OCI-LY1 (cell line): ENCODE measurements around the gene CSF2.

Experiments used
- H2AFZ ChIP-seq: fragments of 200-600 bp; sonication (generic), shearing (Covaris generic); 2 replicates; pipeline ENCODE4 v1.6.0; 2014; ENCODE audit warnings: antibody characterized with exemption, mild to moderate bottlenecking, low read length
- H3F3A ChIP-seq: fragments of 200-600 bp; sonication (generic), shearing (Covaris generic); 2 replicates; pipeline ENCODE4 v1.6.0; 2014; ENCODE audit warnings: mild to moderate bottlenecking, antibody characterized with exemption, low read length, moderate library complexity; ENCODE audit not compliant: insufficient read depth
- H3K27ac ChIP-seq: fragments of 200-600 bp; sonication (generic); 2 replicates; pipeline ENCODE4 v1.5.1; 2014; ENCODE audit warnings: low read length, mixed run types, mild to moderate bottlenecking, low read depth; ENCODE audit not compliant: poor library complexity, severe bottlenecking
- H3K27me3 ChIP-seq: fragments of 200-600 bp; sonication (generic); 2 replicates; pipeline ENCODE4 v1.6.0; 2014; ENCODE audit warnings: antibody characterized with exemption, mild to moderate bottlenecking, low read length, moderate library complexity; ENCODE audit not compliant: insufficient read depth
- H3K36me3 ChIP-seq: fragments of 200-600 bp; sonication (generic); 2 replicates; pipeline ENCODE4 v1.6.1; 2014; ENCODE audit warnings: mild to moderate bottlenecking, antibody characterized with exemption, low read length, moderate library complexity, mixed read lengths; ENCODE audit not compliant: insufficient read depth
- H3K4me1 ChIP-seq: fragments of 200-600 bp; sonication (generic); 2 replicates; pipeline ENCODE4 v1.5.1; 2014; ENCODE audit warnings: mild to moderate bottlenecking, low read length, moderate library complexity; ENCODE audit not compliant: insufficient read depth, severe bottlenecking
- H3K4me2 ChIP-seq: fragments of 200-600 bp; sonication (generic), shearing (Covaris generic); 2 replicates; pipeline ENCODE4 v1.6.1; 2014; ENCODE audit warnings: low read length
- H3K4me3 ChIP-seq: fragments of 200-600 bp; sonication (generic); 2 replicates; pipeline ENCODE4 v1.5.1; 2014; ENCODE audit warnings: low read length, low read depth, mild to moderate bottlenecking, mixed read lengths; ENCODE audit not compliant: poor library complexity, severe bottlenecking
- H3K79me2 ChIP-seq: fragments of 200-600 bp; shearing (Covaris generic); 2 replicates; pipeline ENCODE4 v1.6.1; 2016; ENCODE audit warnings: mixed run types, low read length, mixed read lengths; ENCODE audit not compliant: insufficient read depth
- H3K9ac ChIP-seq: fragments of 200-600 bp; sonication (generic), shearing (Covaris generic); 2 replicates; pipeline ENCODE4 v1.6.1; 2014; ENCODE audit warnings: mild to moderate bottlenecking, low read length, mixed read lengths
- H3K9me2 ChIP-seq: fragments of 200-600 bp; sonication (generic), shearing (Covaris generic); 2 replicates; pipeline ENCODE4 v1.6.1; 2014; ENCODE audit warnings: low read depth, mild to moderate bottlenecking, low read length, mixed read lengths
- H3K9me3 ChIP-seq: fragments of 200-600 bp; shearing (Covaris generic); 2 replicates; pipeline ENCODE4 v1.6.1; 2014; ENCODE audit warnings: low read length, mixed read lengths
- H4K20me1 ChIP-seq: fragments of 200-600 bp; sonication (generic), shearing (Covaris generic); 2 replicates; pipeline ENCODE4 v1.6.0; 2016; ENCODE audit warnings: mild to moderate bottlenecking, low read length; ENCODE audit not compliant: insufficient read depth
- CTCF ChIP-seq: fragments of 200-600 bp; sonication (generic), shearing (Covaris generic); IDR thresholded peaks from 2 replicates; pipeline ENCODE4 v1.5.1; 2017; ENCODE audit warnings: mild to moderate bottlenecking, antibody characterized with exemption, low read length, moderate library complexity, mixed read lengths
- EZH2 ChIP-seq: fragments of 200-600 bp; sonication (generic), shearing (Covaris generic); IDR thresholded peaks from 2 replicates; pipeline ENCODE4 v1.8.0; 2017; ENCODE audit warnings: borderline replicate concordance, mixed run types, mild to moderate bottlenecking, antibody characterized with exemption, low read length, moderate library complexity, mixed read lengths

Gene CSF2

GRCh38 chr5:132100672-132101261 is 27.2 kb downstream of the CSF2 start:
- Histone ChIP-seq H3K4me1 (peaks cover 14% of the 10 kb centered on the region), H4K20me1 (no peaks in the 10 kb centered on the region), H3K79me2 (no peaks in the 10 kb centered on the region), H3F3A (no peaks in the 10 kb centered on the region), H3K9me2 (no peaks in the 10 kb centered on the region), H2AFZ (no peak overlapping the region), H3K36me3 (no peaks in the 10 kb centered on the region), H3K4me2 (no peak overlapping the region), H3K9ac (no peak overlapping the region), H3K27me3 (no peaks in the 10 kb centered on the region), H3K4me3 (no peak overlapping the region), H3K9me3 (no peaks in the 10 kb centered on the region), H3K27ac (no peak overlapping the region)
- no peak for TF ChIP-seq EZH2
- TF ChIP-seq CTCF = no peak

- no peaks in the 10 kb centered on the region for H3F3A ChIP-seq
- H3K4me3 ChIP-seq = no peak overlapping the region
- H3K4me2 ChIP-seq = no peak overlapping the region
- no peaks in the 10 kb centered on the region for H3K9me2 ChIP-seq
- TF ChIP-seq EZH2 (no peak), CTCF (no peak)
- H3K79me2 ChIP-seq = no peaks in the 10 kb centered on the region
- no peak overlapping the region for H2AFZ ChIP-seq
- H3K9me3 ChIP-seq = no peaks in the 10 kb centered on the region
- H3K9ac ChIP-seq = no peak overlapping the region
- no peaks in the 10 kb centered on the region for H3K36me3 ChIP-seq
- H3K4me1 ChIP-seq = peaks cover 14% of the 10 kb centered on the region
- H4K20me1 ChIP-seq = no peaks in the 10 kb centered on the region
- H3K27me3 ChIP-seq = no peaks in the 10 kb centered on the region
- no peak overlapping the region for H3K27ac ChIP-seq
Observed at GRCh38 chr5:132101385-132101880, 27.8 kb downstream of the CSF2 start.

- Histone ChIP-seq H3K4me3 (no peak overlapping the region), H3K27ac (no peak overlapping the region), H3K9me3 (no peaks in the 10 kb centered on the region), H3K4me1 (peaks cover 14% of the 10 kb centered on the region), H3K36me3 (no peaks in the 10 kb centered on the region), H3K27me3 (no peaks in the 10 kb centered on the region), H3K9me2 (no peaks in the 10 kb centered on the region), H2AFZ (no peak overlapping the region), H3K79me2 (no peaks in the 10 kb centered on the region), H3K4me2 (no peak overlapping the region), H3F3A (no peaks in the 10 kb centered on the region), H3K9ac (no peak overlapping the region), H4K20me1 (no peaks in the 10 kb centered on the region)
- TF ChIP-seq CTCF (no peak), EZH2 (no peak)
Observed at GRCh38 chr5:132102101-132102701, 28.6 kb downstream of the CSF2 start.
